Measurements from ENCODE around the gene IL17RD.

- TF ChIP-seq NR2C2 (IDR thresholded peaks at IDR 0.05; ENCODE audit: borderline replicate concordance, control insufficient read depth, insufficient read length, low read depth) (no peak), EED (IDR thresholded peaks at IDR 0.05; ENCODE audit: low read depth) (no peak), USF2 (IDR thresholded peaks at IDR 0.05; ENCODE audit: borderline replicate concordance, low read depth, low read length) (no peak)
Observed at GRCh38 chr3:57097536-57097935, 67.6 kb downstream of the IL17RD start.

All from GM12878 (cell line).